ENCODE data around the gene YES1. TPM values are rescaled to one million over a fixed set of nuclear protein-coding genes. Genes with fewer than 3 reads are reported as not detected.

Gene YES1
- total and polyA plus RNA-seq, 2 donors (not counting 3 experiments of a cell fraction or from before 2014, with no cell fraction given) = 16.5 to 92.3 TPM

DNA sequence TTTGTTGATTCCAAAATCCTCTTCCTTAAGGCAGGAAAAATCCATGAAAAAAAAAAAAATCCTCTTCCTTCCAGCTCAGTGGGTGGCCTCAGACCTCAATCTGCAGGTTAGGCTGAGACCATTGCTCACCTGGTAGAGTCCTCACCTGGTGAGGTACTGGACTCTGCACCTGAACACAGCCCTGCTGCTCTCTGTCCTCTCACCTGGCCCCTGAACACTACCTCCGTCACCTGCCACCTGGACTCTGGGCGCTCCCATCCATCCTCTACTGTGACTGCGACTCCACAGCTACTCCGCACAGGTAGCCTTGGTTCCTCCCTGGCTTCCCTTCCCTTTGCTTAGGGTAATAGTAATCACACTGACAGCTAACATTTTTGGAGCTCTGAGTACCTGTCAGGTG, 132.5 kb downstream of the YES1 start:
- ChIA-PET POLR2A (no interaction called here), CTCF (interaction anchor here (1.2 kb wide), 1 partner anchor 160 kb away, joined by 7 read pairs; no protein-coding TSS in a partner anchor)
- peaks cover 3 to 9% of the 10 kb centered on the region in 2 experiments for H3K36me3 ChIP-seq (ENCODE audit: control insufficient read depth in 2 of 2, extremely low read depth in 1 of 2, insufficient read depth in 2 of 2, low read length in 2 of 2)
- H3K4me3 ChIP-seq (replicated peaks in 1 of 3; ENCODE audit: insufficient read depth in 1 of 3, low read depth in 1 of 3, low read length in 3 of 3) = no peak overlapping the region
- TF ChIP-seq JUN (IDR thresholded peaks at IDR 0.05; ENCODE audit: borderline replicate concordance, insufficient read depth, insufficient read length, low read depth) (no peak), MAX (IDR thresholded peaks at IDR 0.05; ENCODE audit: insufficient read depth, insufficient read length) (no peak)
- TF ChIP-seq, protein P1, sequence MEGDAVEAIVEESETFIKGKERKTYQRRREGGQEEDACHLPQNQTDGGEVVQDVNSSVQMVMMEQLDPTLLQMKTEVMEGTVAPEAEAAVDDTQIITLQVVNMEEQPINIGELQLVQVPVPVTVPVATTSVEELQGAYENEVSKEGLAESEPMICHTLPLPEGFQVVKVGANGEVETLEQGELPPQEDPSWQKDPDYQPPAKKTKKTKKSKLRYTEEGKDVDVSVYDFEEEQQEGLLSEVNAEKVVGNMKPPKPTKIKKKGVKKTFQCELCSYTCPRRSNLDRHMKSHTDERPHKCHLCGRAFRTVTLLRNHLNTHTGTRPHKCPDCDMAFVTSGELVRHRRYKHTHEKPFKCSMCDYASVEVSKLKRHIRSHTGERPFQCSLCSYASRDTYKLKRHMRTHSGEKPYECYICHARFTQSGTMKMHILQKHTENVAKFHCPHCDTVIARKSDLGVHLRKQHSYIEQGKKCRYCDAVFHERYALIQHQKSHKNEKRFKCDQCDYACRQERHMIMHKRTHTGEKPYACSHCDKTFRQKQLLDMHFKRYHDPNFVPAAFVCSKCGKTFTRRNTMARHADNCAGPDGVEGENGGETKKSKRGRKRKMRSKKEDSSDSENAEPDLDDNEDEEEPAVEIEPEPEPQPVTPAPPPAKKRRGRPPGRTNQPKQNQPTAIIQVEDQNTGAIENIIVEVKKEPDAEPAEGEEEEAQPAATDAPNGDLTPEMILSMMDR (IDR thresholded peaks at IDR 0.05; ENCODE audit: extremely low read depth in 1 of 2, insufficient read depth in 1 of 2, low read depth in 1 of 2, low read length in 2 of 2) = no peak
- intact Hi-C loops (cut with micrococcal nuclease) (no loop called here), dilution Hi-C loops (cut with MboI; ENCODE audit: extremely low pct_ligation_motif_present, low sequenced_read_pairs) (no loop called here)
- no peaks in the 10 kb centered on the region for H3K79me2 ChIP-seq (ENCODE audit: control insufficient read depth, insufficient read depth, low read length)
- FAIRE-seq (no peak), DNase-seq (ENCODE audit: low read depth, low spot score) (no peak)
- no peaks in the 10 kb centered on the region for H3K4me1 ChIP-seq (ENCODE audit: control insufficient read depth, extremely low read depth, insufficient read depth, low read length)
- H3K9me1 ChIP-seq (replicated peaks; ENCODE audit: control insufficient read depth, extremely low read depth, insufficient read depth, low read length) = no peaks in the 10 kb centered on the region
- no peaks in the 10 kb centered on the region for H3K9me3 ChIP-seq (replicated peaks; ENCODE audit: control insufficient read depth, insufficient read depth, low read length)
- BruUV-seq (replicated peaks) = no TSS peak
- H3K9ac ChIP-seq (replicated peaks; ENCODE audit: extremely low read depth, insufficient read depth, low read length) = no peak overlapping the region
- H3K4me2 ChIP-seq (ENCODE audit: insufficient read depth, low read length) = no peak overlapping the region
- H4K20me1 ChIP-seq (replicated peaks; ENCODE audit: control insufficient read depth, extremely low read depth, insufficient read depth, low read length) = no peaks in the 10 kb centered on the region
- H3K27ac ChIP-seq (ENCODE audit: insufficient read depth, low read depth, low read length) = no peak overlapping the region
- H2AFZ ChIP-seq (ENCODE audit: low read depth, low read length) = no peak overlapping the region
- no peaks in the 10 kb centered on the region for H3K27me3 ChIP-seq (ENCODE audit: control insufficient read depth in 2 of 2, insufficient read depth in 2 of 2, low read length in 2 of 2)

GRCh38 chr18:678482-679182, 133.4 kb downstream of the YES1 start:
- FAIRE-seq = no peak
- dilution Hi-C loops (cut with MboI; ENCODE audit: extremely low pct_ligation_motif_present, low sequenced_read_pairs) = no loop called here
- peaks cover 6 to 9% of the 10 kb centered on the region in 2 experiments for H3K36me3 ChIP-seq (ENCODE audit: control insufficient read depth in 2 of 2, extremely low read depth in 1 of 2, insufficient read depth in 2 of 2, low read length in 2 of 2)

More at GRCh38 chr18:678482-679182, 133.4 kb downstream of the YES1 start:
- DNase-seq (ENCODE audit: low read depth, low spot score) = no peak
- no peak overlapping the region for H2AFZ ChIP-seq (ENCODE audit: low read depth, low read length)
- H3K4me3 ChIP-seq (replicated peaks in 1 of 3; ENCODE audit: insufficient read depth in 1 of 3, low read depth in 1 of 3, low read length in 3 of 3) = no peak overlapping the region
- H3K9me1 ChIP-seq (replicated peaks; ENCODE audit: control insufficient read depth, extremely low read depth, insufficient read depth, low read length) = no peaks in the 10 kb centered on the region
- H3K79me2 ChIP-seq (ENCODE audit: control insufficient read depth, insufficient read depth, low read length) = no peaks in the 10 kb centered on the region
- no peaks in the 10 kb centered on the region for H3K27me3 ChIP-seq (ENCODE audit: control insufficient read depth in 2 of 2, insufficient read depth in 2 of 2, low read length in 2 of 2)
- H4K20me1 ChIP-seq (replicated peaks; ENCODE audit: control insufficient read depth, extremely low read depth, insufficient read depth, low read length) = no peaks in the 10 kb centered on the region
- H3K4me1 ChIP-seq (ENCODE audit: control insufficient read depth, extremely low read depth, insufficient read depth, low read length) = no peaks in the 10 kb centered on the region
- ChIA-PET POLR2A (no interaction called here), CTCF (interaction anchor here (1.0 to 1.2 kb wide), 2 partner anchors 20 to 161 kb away, joined by 3 to 7 read pairs; no protein-coding TSS in a partner anchor)
- intact Hi-C loops (cut with micrococcal nuclease) = no loop called here
- no peak overlapping the region for H3K27ac ChIP-seq (ENCODE audit: insufficient read depth, low read depth, low read length)
- TF ChIP-seq GATA2 (IDR thresholded peaks at IDR 0.05; ENCODE audit: insufficient read depth, insufficient read length, low read depth, low read length) (no peak), POLR2AphosphoS5 (IDR thresholded peaks at IDR 0.05; ENCODE audit: insufficient read depth, low read depth, low read length) (no peak)
- BruUV-seq (replicated peaks) = no TSS peak
- no peak overlapping the region for H3K4me2 ChIP-seq (ENCODE audit: insufficient read depth, low read length)
- H3K9me3 ChIP-seq (replicated peaks; ENCODE audit: control insufficient read depth, insufficient read depth, low read length) = no peaks in the 10 kb centered on the region
- no peak overlapping the region for H3K9ac ChIP-seq (replicated peaks; ENCODE audit: extremely low read depth, insufficient read depth, low read length)

All from endothelial cell of umbilical vein (primary cell).